RPMI7951 (cell line): ENCODE data around the gene DLG2. TPM values are rescaled to one million over a fixed set of nuclear protein-coding genes. Genes with fewer than 3 reads are reported as not detected.

Source experiments
- DNase-seq: peaks from one replicate; pipeline ENCODE4 v3.0.0-alpha.2; 2012; ENCODE audit warnings: low read depth
- total RNA-seq: library from RNA; depleted of rRNA; stranded (reverse); fragments of >200 nt; shearing (Covaris generic); gene quantifications from 2 replicates; pipeline ENCODE4 v1.2.3, GENCODE V29; 2014

Gene DLG2
- total RNA-seq, 1 experiment from 2014 or later, result 0.36 TPM

DNA sequence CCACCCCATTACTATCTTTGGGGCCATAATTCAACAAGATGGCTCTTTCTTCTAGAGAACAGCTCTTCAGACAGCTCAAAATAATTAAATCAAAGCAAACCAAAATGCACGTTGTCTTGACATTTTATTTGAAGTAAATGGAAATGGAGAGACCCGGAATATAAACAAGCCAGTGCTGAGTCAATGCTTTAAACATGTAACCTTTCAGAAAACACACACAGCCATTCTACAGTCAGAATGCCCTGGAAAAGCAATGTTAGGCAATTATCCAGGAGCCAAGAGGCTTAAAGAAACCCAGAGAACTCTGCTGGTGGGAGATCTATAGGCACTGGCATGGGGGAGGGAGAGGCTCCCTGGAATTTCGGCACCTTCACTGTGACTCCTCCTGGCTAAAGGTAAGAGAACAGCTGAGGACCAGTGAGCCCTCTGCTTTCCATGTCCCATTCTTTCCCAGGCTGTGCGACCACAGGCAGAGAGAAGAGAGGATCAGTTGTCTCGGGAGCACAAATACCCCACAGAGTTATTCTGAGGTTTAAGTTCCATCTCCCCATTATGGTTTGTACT, 2086.9 kb downstream of the DLG2 start:
- DNase-seq, result no peak

- DNase-seq, result no peak
These were observed 2088.9 kb downstream of the DLG2 start for GRCh38 chr11:83538286-83538685.

DNA sequence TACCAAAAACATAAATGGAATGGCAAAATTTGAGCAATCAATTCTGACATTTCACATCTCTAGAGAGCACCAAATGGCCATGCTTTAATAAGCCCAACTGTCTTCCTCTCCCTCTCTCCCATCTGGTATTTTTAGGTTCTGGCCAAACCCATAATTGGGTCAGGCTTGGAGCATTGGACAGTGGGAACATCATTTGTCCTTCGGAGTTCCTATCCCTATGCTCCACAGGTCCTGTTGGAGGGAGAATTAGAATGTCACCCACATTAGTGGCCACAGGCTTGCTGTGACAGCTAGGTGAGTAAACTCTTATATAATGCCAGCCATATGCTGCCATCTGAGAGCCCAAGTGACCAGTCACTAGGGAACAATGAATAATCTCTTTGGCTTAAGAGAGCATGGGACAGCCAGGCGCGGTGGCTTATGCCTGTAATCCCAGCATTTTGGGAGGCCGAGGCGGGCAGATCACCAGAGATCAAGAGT, 2090.0 kb downstream of the DLG2 start:
- no peak for DNase-seq

DNA sequence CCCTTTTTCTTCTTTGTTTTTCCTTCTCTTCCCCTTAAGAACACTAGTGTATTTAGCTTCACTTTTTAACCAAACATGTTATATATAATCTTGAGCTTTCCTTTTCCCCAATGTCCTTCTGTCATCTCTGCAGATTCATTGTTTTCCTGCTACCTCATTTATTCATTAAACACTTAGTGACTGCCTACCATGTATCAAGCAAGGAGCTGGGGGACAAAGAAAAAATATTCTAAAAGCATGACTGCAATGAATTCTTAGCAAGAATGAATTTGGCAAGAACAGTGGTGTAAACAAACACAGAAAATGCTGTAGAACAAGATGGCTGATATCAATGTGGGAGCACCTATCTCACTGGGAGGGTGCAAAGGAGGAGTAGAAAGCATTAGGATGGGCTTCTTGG, 2094.0 kb downstream of the DLG2 start:
- DNase-seq, result no peak

- no peak for DNase-seq
These were observed 2098.3 kb downstream of the DLG2 start for GRCh38 chr11:83528877-83529276.

GRCh38 chr11:83528225-83528624, 2098.9 kb downstream of the DLG2 start:
- DNase-seq, result no peak

- DNase-seq, result no peak
These were observed 2103.5 kb downstream of the DLG2 start for GRCh38 chr11:83523676-83524075.

GRCh38 chr11:83522911-83523310, 2104.2 kb downstream of the DLG2 start:
- DNase-seq, result no peak

GRCh38 chr11:83521647-83522596, 2105.2 kb downstream of the DLG2 start:
- peak; percentile 5 for DNase-seq

DNA sequence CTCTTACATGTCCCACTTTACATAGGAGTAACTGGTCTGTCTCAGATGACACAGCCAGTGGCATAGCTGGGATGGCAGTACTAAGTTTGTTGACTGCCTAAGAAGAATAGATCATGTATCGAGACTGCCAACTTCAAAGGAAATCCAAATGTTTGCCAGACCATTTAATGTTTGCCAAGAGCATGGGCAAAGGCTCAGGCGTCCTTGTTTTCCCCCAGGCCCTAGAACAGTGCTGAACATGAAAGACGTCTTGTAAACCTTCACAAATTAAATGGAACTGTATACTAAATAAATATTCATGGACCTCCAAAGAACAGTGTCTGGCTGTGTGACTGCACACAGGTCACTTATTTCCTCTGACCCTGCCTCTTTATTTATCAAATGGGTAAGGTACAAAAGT, 2106.3 kb downstream of the DLG2 start:
- DNase-seq, result no peak

DNA sequence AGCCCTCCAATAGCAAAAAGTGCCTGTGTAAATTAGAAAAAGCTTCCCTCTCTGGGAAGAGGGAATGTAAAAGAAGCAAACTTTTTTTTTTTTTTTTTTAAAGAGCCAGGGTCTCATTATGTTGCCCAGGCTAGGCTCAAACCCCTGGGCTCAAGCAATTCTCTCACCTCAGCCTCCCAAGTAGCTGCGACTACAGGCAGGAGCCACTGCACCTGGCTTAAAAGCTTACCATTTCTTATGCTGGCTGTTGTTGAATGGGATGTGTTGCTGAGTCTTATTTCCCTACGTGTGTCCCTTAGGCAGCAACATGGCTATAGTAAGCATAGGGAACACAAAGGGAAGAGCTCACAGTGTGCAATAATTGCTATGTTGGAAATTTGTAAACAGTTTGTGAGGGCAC, 2115.5 kb downstream of the DLG2 start:
- DNase-seq, result no peak

DNA sequence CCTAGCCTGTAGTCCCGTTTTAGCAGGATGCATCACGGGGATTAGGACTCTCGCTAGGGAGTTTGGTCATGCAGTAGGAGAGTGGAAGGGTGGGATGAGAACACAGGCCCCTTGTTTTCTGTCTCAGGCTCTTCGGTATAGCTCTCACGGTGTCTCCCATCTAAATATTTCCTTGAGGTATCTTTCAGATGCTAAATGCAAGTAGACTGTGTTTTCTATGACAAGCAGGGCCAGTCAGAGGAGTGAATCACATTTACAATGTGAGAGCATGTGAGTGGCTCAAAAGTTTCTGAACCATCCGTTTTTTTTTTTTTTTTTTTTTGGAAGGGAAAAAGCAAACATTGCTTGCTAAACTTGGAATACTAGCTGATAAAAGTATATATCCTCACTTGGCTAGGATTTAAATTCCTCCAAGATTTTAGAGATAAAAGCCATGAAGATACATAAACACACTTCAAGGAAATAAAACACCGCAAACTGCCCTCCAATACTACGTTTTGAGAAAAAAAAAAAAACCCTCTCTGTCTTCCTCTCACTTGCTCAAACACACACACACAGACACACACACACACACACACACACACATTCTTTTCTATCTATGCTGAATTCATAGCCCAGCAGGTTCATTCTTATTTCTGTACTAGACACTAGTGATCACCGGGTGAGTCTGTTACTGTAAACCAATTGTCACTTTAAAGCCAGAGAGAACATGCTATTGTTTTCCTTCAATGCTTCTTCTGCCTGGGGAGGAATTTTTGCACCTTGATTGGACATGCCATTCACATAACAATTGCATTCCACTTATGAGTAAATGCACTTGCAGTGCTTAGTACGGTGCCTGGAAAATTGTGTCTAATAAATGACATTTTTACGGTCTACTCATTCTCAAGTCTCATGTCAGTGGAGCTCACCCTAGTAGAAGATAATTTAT, 2116.3 kb downstream of the DLG2 start:
- DNase-seq, result no peak

- DNase-seq, result no peak
These were observed 2118.3 kb downstream of the DLG2 start for GRCh38 chr11:83508804-83509203.

DNA sequence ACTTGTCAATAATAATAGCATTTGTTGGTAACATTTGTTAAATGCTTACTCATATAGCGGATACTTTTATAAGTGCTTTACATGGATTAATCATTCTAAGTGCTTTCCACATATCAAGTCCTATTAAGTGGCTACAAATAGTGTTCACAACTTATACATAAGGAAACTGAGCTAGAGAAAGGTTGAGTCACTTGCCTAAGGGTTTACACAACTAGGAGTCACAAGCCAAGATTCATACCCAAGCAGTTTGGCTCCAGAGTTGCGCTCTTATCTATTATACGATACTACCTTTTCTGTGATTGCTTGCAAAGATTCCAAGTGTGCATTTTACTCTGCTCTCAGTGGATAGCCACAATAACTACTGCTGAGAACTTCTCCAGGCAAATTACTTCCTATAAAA, 2125.1 kb downstream of the DLG2 start:
- DNase-seq, result no peak

DNA sequence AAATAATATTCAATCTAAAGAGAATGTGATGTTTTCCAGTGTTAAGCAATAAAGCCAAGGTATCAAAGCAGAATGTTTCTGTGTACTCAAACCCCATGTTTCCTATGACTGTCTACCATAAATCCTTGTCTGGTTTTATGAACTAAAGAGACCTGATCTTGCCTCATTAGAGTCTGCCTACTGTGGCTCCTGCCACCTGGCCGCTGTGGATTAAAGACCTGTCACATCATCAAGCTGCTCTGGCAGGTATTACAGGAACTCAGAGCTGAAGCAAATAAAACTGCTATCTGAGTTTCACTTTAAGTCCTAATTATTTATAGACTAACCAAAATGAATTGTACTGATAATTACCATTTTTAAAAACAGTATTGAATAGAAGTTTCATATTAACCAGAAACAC, 2133.2 kb downstream of the DLG2 start:
- no peak for DNase-seq

DNA sequence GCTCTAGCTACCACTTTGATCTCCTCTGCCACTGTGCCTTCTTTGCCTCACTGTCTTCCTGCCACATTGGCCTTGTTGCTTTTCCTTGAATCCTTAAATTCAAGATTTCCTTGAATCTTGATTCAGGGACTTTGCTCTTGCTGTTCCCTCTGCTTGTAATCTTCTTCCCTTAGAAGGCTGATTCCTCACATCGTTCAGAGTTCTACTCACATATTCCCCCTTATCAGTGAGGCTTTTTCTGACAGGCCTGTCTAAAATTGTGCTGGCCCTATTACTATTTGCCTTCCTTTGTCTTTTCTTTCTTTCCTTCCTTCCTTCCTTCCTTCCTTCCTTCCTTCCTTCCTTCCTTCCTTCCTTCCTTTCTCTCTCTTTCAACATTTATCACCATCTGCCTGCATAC, 2134.1 kb downstream of the DLG2 start:
- DNase-seq, result no peak

GRCh38 chr11:83483808-83484207, 2143.3 kb downstream of the DLG2 start:
- no peak for DNase-seq

- DNase-seq, result no peak
These were observed 2146.3 kb downstream of the DLG2 start for GRCh38 chr11:83480811-83481210.

DNA sequence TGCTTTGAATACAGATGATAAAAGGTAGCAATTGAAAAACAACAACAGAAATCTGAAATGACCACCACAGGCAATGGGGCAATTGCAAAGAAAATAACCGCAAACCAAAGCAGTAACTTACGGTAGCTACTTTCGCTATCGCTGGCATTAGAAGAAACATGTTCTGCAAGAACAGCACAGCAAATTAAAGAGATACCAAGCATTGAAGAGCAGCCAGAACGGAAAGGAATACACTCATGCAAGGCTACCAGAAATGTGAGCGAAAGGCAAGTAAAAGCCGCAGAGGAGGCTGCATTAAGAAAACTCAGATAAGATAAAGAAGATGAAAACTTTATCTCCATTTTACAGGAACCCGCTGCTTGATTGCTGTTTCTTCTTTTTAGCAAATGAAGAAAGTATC, 2146.9 kb downstream of the DLG2 start:
- DNase-seq, result peak; percentile 2

- no peak for DNase-seq
These were observed 2149.4 kb downstream of the DLG2 start for GRCh38 chr11:83477772-83478171.

- no peak for DNase-seq
These were observed 2151.4 kb downstream of the DLG2 start for GRCh38 chr11:83475760-83476159.

- DNase-seq, result no peak
These were observed 2153.4 kb downstream of the DLG2 start for GRCh38 chr11:83473743-83474142.
